HL-60 (cell line): Measurements from ENCODE around the gene PPIP5K2.

ENCODE experiments used
- DNase-seq, 2 experiments: peaks; one replicate each; pipeline ENCODE4 v3.0.0-alpha.2; 2010 to 2020; ENCODE audit warnings: low read depth in 1 of 2, low spot score in 1 of 2
- H3K27ac ChIP-seq: fragments of 250-450 bp; sonication (Bioruptor Pico); replicated peaks from 2 replicates; pipeline ENCODE4 v1.5.1; 2020; ENCODE audit warnings: mild to moderate bottlenecking, moderate library complexity
- H3K27me3 ChIP-seq: fragments of 250-450 bp; sonication (Bioruptor Pico); 2 replicates; pipeline ENCODE4 v1.5.1; 2021; ENCODE audit warnings: mild to moderate bottlenecking, moderate library complexity; ENCODE audit not compliant: insufficient read depth, poor library complexity, severe bottlenecking
- H3K4me3 ChIP-seq: replicated peaks from 2 replicates; pipeline ENCODE4 v1.5.1; 2011; ENCODE audit warnings: mild to moderate bottlenecking, control low read depth, low read length; ENCODE audit not compliant: insufficient read depth
- CTCF ChIP-seq: IDR thresholded peaks from one replicate; pipeline ENCODE4 v1.5.1; 2011; ENCODE audit warnings: low read length, control low read depth, inconsistent platforms; ENCODE audit not compliant: insufficient read depth
- GABPA ChIP-seq: IDR thresholded peaks from 2 replicates; pipeline ENCODE4 v1.6.1; 2012; ENCODE audit warnings: low read depth
- POLR2AphosphoS5 ChIP-seq: IDR thresholded peaks from 2 replicates; pipeline ENCODE4 v1.6.1; 2012; ENCODE audit warnings: low read depth
- REST ChIP-seq: IDR thresholded peaks from 2 replicates; pipeline ENCODE4 v1.6.1; 2012; ENCODE audit warnings: low read depth; ENCODE audit not compliant: insufficient replicate concordance
- SPI1 ChIP-seq: IDR thresholded peaks from 2 replicates; pipeline ENCODE4 v1.6.1; 2012; ENCODE audit warnings: low read depth, mild to moderate bottlenecking, borderline replicate concordance

Gene PPIP5K2

GRCh38 chr5:103101079-103101750 is 18.9 kb upstream of the PPIP5K2 start:
- TF ChIP-seq GABPA (no peak), SPI1 (no peak), CTCF (no peak), REST (no peak), POLR2AphosphoS5 (no peak)
- H3K27ac ChIP-seq: no peak overlapping the region
- no peak overlapping the region for H3K4me3 ChIP-seq
- DNase-seq: no peak
- no peaks in the 10 kb centered on the region for H3K27me3 ChIP-seq

- H3K27ac ChIP-seq: no peak overlapping the region
- no peaks in the 10 kb centered on the region for H3K27me3 ChIP-seq
- TF ChIP-seq POLR2AphosphoS5 (no peak), GABPA (no peak), CTCF (no peak), SPI1 (no peak), REST (no peak)
- H3K4me3 ChIP-seq: no peak overlapping the region
- DNase-seq: no peak
These were observed 17.9 kb upstream of the PPIP5K2 start for GRCh38 chr5:103102234-103102633.

- Histone ChIP-seq H3K27ac (no peak overlapping the region), H3K27me3 (no peaks in the 10 kb centered on the region), H3K4me3 (no peak overlapping the region)
- no peak for DNase-seq
- no peak for TF ChIP-seq REST
- no peak for TF ChIP-seq SPI1
- TF ChIP-seq POLR2AphosphoS5: no peak
- no peak for TF ChIP-seq GABPA
- TF ChIP-seq CTCF: no peak
These were observed 12.0 kb upstream of the PPIP5K2 start for GRCh38 chr5:103108086-103108485.
